ENCODE results near the gene GLIS1.

GLIS1 gene

DNA sequence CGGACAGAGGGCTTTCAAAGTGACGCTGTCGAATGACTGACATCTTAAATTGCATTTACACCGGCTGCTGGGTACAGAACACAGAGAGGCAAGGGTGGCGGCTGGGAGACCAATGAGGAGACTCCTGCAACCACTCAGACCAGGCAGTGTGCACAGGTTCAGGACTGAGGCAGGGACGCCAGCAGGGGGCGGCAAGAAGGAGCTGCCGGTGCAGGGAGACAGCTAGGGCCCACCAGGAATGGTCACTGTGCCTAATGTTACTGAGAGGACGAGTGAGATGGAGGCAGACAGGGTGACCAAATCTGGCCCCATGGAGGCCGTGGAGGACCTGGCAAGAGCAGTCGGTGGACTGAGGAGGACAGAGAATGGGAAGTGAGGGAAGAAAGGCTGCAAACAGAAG, 23.5 kb downstream of the GLIS1 start:
- peak; percentile 54 for DNase-seq

GRCh38 chr1:53712276-53712675, 26.7 kb downstream of the GLIS1 start:
- DNase-seq: no peak

DNA sequence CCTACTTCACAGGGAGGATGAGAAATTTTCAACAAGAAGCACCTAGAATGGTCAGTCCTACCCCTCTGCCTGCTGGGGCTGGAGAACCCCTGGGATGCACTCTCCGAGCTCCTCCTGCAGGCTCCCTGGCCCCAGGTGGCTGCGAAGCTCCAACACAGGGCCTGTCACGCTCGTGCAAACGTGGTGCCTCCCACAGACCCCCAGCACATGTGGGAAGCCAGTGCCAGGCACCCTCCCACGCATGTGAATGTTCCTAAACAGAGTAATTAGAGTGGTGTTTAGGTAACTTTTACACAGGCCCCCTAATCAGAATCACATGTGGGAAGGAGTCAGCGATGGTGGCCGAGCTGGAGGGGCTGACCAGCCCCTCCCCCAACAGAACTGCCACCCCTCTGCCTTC, 28.4 kb downstream of the GLIS1 start:
- no peak for DNase-seq

GRCh38 chr1:53708687-53709086, 30.3 kb downstream of the GLIS1 start:
- no peak for DNase-seq

- DNase-seq: no peak
These were observed 32.6 kb downstream of the GLIS1 start for GRCh38 chr1:53706356-53706755.

GRCh38 chr1:53705446-53706096, 33.4 kb downstream of the GLIS1 start:
- DNase-seq: no peak

DNA sequence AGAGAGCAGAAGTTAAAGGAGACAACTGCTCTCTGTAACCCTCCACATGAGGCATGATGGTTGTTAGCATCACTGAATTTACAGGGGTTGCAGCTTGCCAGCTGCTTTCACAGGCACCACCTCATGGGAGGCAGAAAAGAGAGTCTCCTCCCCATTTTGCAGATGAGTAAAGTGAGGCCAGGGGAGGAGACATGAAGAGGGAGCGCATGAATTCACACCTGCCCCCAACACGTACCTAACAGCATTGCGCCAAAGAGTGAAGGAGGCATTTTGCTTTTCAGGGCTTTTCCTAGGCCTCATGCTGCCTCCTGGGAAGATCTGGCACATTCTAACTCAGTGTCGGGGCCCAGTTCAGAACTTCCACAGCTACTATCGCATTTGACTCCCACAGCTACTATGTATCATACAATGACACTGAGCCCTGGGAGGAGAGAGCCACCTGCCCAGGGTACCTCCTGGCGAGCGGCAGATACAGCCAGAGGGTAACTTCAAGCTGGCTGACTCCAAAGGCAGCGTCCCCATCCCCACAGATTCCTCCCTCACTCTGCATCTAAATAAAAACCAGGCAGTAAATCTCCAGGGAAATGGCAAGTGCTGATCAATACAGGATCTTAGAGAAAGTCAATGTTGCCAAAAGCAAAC, 34.0 kb downstream of the GLIS1 start:
- DNase-seq: no peak

GRCh38 chr1:53704304-53704703, 34.7 kb downstream of the GLIS1 start:
- DNase-seq: no peak

GRCh38 chr1:53703174-53703573, 35.8 kb downstream of the GLIS1 start:
- DNase-seq: no peak

- no peak for DNase-seq
These were observed 36.6 kb downstream of the GLIS1 start for GRCh38 chr1:53702341-53702740.

DNA sequence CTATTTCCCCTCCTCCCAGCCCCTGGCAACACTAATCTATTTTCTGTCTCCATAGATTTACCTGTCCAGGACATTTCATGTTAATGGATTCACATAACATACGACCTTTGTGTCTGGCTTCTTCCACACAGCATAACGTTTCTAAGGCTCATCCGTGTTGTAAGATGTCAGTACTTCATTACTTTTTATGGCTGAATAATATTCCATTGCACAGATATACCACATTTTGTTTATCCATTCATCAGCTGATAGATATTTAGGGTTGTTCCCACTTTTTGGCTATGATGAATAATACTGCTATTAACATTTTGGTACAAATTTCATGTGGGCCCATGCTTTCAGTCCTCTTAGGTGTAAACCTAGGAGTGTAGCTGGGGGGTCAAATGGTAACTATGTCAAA, 38.2 kb downstream of the GLIS1 start:
- no peak for DNase-seq

DNA sequence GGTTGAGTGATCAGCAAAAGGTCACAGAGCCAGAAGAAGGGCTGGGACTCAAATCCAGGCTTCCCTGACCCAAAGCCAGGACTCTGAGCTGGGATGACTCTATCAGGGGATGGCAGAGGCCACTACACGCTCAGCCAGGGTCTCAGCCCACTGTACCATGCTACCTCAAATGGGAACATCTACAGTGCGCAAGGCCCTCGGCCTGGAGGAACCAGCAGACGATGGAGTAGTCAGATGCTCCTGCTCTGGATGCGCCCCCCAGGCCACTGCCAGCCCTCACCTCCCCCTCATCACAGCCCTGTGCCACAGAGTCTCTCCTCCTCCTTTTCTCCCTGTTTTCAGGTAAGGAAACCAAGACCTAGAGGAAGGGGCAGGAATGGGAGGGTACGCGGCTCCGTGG, 39.0 kb downstream of the GLIS1 start:
- no peak for DNase-seq

GRCh38 chr1:53698384-53698980, 40.5 kb downstream of the GLIS1 start:
- no peak for DNase-seq

GRCh38 chr1:53697721-53698383, 41.1 kb downstream of the GLIS1 start:
- no peak for DNase-seq

GRCh38 chr1:53696990-53697389, 42.0 kb downstream of the GLIS1 start:
- DNase-seq: no peak

DNA sequence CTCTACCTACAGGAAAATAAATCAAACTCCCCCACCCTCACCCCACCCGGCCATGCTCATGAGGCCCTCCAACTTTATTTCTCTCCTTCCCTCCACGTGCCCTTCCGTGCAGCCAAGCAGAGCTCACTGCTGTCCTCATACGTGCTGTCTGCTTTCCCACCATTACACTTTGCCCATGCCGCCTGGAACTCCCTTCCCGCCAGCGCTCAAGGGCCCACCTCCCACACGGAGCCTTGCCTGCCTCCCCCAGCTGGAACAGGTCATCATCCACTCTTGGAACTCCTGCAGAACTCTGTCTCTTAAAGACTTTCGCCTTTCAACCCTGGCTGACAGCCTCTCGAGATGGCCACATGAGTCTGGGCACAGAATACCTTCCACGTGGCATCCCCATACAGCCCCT, 42.4 kb downstream of the GLIS1 start:
- DNase-seq: no peak

DNA sequence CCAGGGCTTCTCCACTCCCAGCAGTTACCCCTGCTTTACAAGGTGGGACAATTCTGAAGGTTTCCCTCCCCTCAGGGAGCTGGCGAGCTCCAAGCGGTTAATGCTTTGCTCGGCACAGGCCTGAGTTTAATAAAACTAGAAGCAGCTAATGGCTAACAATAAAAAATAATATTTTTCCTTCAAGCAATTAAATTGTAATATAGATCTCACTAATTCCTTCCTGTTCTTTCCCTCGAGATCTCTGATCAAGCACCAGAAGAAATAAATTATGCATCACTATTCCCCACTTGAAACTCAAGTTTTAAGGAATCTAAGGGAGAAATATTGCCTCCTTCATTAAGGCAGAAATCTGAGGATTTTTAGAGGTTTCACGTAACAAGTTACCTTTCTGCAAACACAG, 42.9 kb downstream of the GLIS1 start:
- no peak for DNase-seq

GRCh38 chr1:53695116-53695515, 43.8 kb downstream of the GLIS1 start:
- no peak for DNase-seq

GRCh38 chr1:53694718-53695091, 44.3 kb downstream of the GLIS1 start:
- no peak for DNase-seq

- DNase-seq: peak; percentile 26
These were observed 44.9 kb downstream of the GLIS1 start for GRCh38 chr1:53693773-53694717.

GRCh38 chr1:53693339-53693738, 45.6 kb downstream of the GLIS1 start:
- DNase-seq: no peak

GRCh38 chr1:53691326-53691725, 47.6 kb downstream of the GLIS1 start:
- DNase-seq: no peak

- no peak for DNase-seq
These were observed 48.6 kb downstream of the GLIS1 start for GRCh38 chr1:53690411-53690810.
